Naive B cell (primary cell): ENCODE data around the gene RPL10A. TPM values are rescaled to one million over a fixed set of nuclear protein-coding genes. Genes with fewer than 3 reads are reported as not detected.
"Not testable (repeated sequence)": the region's sequence is repeated elsewhere in the genome, so short reads cannot be mapped to it uniquely, and the experiment has no call there.

ENCODE experiments used
- ATAC-seq, 2 donors: fragments of 150-1000 bp; cut with Tn5 transposase; 2 replicates each; pipeline ENCODE4 v1.10.0; 2021; ENCODE audit warnings: low read depth in 2 of 2, mild to moderate bottlenecking in 2 of 2, moderate library complexity in 2 of 2
- DNase-seq: peaks from one replicate; pipeline ENCODE4 v3.0.0; 2022
- H3K27ac Mint-ChIP-seq, 6 donors: one replicate each; pipeline ENCODE4 v1.8.0; 2020 to 2022; ENCODE audit warnings: mild to moderate bottlenecking in 6 of 6, mixed read lengths in 6 of 6, moderate library complexity in 5 of 6, inconsistent platforms in 2 of 6
- H3K27me3 Mint-ChIP-seq, 3 donors: one replicate each; pipeline ENCODE4 v1.8.0; 2021 to 2022; ENCODE audit warnings: mixed read lengths in 3 of 3, mild to moderate bottlenecking in 1 of 3
- H3K36me3 Mint-ChIP-seq, 2 donors: one replicate each; pipeline ENCODE4 v1.8.0; 2020 to 2022; ENCODE audit warnings: mixed read lengths in 2 of 2, inconsistent platforms in 1 of 2, mild to moderate bottlenecking in 1 of 2
- H3K4me1 Mint-ChIP-seq, 3 donors: one replicate each; pipeline ENCODE4 v1.8.0; 2020 to 2022; ENCODE audit warnings: mixed read lengths in 3 of 3, inconsistent platforms in 1 of 3, mild to moderate bottlenecking in 1 of 3, moderate library complexity in 1 of 3
- H3K4me3 Mint-ChIP-seq, 8 donors: one replicate each; pipeline ENCODE4 v1.8.0; 2020 to 2022; ENCODE audit warnings: mild to moderate bottlenecking in 8 of 8, mixed read lengths in 8 of 8, moderate library complexity in 8 of 8, inconsistent platforms in 2 of 8
- H3K9me3 Mint-ChIP-seq, 7 donors: one replicate each; pipeline ENCODE4 v1.8.0; 2020 to 2022; ENCODE audit warnings: mixed read lengths in 7 of 7, mild to moderate bottlenecking in 5 of 7, inconsistent platforms in 2 of 7, moderate library complexity in 1 of 7
- polyA plus RNA-seq, 6 donors: library from polyadenylated mRNA; unstranded; fragments of 300-500 nt; fragmentation: Illumina TruSeq; gene quantifications; one replicate each; pipeline ENCODE4 v1.2.3, GENCODE V29; 2021; ENCODE audit warnings: low read depth in 6 of 6

RPL10A gene
- polyA plus RNA-seq, 6 donors from 2014 or later = 756 to 1,303 (median 1,016) TPM

DNA sequence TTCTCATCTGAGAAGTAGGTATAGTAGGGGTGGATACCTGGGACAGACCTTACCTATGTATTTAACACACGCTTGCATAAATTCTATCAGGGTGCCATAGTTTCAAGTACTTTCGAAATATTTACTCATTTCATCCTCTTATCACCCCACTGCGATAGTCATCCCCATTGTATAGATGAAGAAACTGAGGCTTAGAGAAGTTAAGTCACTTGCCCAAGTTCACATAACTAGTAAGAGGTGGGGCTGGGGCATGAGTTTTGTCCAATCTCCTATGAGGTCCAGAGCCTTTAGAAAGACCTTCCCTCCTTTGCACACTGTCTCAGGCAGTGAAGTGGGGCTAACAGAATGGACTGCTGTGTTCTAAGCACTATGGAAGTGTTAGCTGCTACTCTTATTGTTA, 38.3 kb downstream of the RPL10A start:
- Mint-ChIP-seq H3K36me3 (no peaks in the 10 kb centered on the region), H3K27ac (no peak overlapping the region), H3K27me3 (peaks cover 42 to 61% (median 55%) of the 10 kb centered on the region in 3 donors), H3K4me1 (peaks cover 0 to 20% (median 4%) of the 10 kb centered on the region in 3 donors), H3K9me3 (peaks cover 0 to 4% (median 0%) of the 10 kb centered on the region in 7 donors), H3K4me3 (no peak overlapping the region)
- ATAC-seq = no peak
- DNase-seq = no peak

DNA sequence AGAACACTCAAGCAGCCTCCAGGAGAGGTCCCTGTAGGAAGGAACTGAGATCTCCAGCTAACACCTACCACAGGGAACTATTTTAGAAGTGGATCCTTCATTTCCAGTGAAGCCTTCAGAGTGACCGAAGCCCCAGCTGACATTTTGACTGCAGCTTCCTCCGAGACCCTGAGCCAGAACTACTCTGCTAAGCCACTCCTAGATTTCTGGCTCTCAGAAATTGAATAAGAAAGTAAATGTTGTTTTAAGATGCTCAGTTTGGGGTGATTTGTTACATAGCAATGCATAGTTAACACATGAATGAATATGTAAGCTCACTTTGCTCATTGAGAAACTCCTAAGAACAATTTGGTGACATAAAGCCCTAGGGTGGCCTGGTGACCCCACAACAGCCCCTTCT, 39.0 kb downstream of the RPL10A start:
- Mint-ChIP-seq H3K36me3 (no peaks in the 10 kb centered on the region), H3K27me3 (peaks cover 38 to 62% (median 53%) of the 10 kb centered on the region in 3 donors), H3K27ac (peak overlapping the region in 1 of 6 donors; percentile 57), H3K4me3 (no peak overlapping the region), H3K9me3 (peaks cover 0 to 4% (median 0%) of the 10 kb centered on the region in 7 donors), H3K4me1 (peaks cover 0 to 27% (median 6%) of the 10 kb centered on the region in 3 donors)
- ATAC-seq (no peak), DNase-seq (no peak)

DNA sequence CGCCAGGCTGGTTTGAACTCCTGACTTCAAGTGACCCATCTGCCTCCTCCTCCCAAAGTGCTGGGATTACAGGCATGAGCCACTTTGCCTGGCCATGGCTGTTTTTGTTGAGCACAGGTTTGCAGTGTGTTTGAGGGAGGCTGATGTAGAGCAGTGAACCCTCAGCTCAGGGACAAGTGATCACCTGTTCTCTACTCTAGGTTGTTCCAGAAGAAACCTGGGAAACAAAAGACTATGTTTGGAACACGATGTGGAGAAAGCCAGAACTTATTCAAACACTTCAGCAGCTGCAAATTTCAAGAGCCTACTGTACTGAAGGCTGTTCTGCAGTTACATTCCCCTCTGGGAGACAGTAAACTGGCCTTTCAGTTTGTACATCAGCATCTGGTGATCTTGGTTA, 39.8 kb downstream of the RPL10A start:
- H3K9me3 Mint-ChIP-seq = peaks cover 0 to 4% (median 0%) of the 10 kb centered on the region in 7 donors
- no peaks in the 10 kb centered on the region for H3K36me3 Mint-ChIP-seq

DNA sequence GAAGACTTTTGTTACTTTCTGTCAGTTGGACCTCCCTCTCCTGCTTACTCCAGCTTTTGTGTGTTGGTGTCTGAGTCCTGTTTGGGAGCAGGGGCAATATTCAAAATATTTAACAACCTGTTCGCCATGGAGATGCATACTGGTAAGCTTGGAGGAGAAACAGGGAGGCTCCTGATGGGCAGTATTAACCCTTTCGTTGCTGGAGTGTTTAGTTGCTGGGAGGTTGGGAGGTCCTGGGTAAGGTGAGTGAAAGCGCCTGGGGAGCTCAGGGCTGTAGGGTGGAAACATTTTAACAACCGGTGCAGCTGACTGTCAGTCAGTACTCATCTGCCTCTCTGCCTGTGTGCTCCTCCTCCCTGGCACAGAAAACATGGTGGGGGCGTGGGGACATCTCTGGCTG, 40.3 kb downstream of the RPL10A start:
- no peak for DNase-seq
- Mint-ChIP-seq H3K27me3 (peaks cover 30 to 62% (median 60%) of the 10 kb centered on the region in 3 donors), H3K27ac (no peak overlapping the region), H3K9me3 (peaks cover 0 to 4% (median 0%) of the 10 kb centered on the region in 7 donors), H3K4me3 (no peak overlapping the region), H3K36me3 (no peaks in the 10 kb centered on the region), H3K4me1 (peaks cover 0 to 29% (median 9%) of the 10 kb centered on the region in 3 donors)
- no peak for ATAC-seq

More for the DNA sequence above, 39.8 kb downstream of the RPL10A start:
- ATAC-seq = no peak
- H3K4me3 Mint-ChIP-seq = no peak overlapping the region
- peaks cover 34 to 64% (median 60%) of the 10 kb centered on the region in 3 donors for H3K27me3 Mint-ChIP-seq
- DNase-seq = no peak
- peaks cover 0 to 29% (median 9%) of the 10 kb centered on the region in 3 donors for H3K4me1 Mint-ChIP-seq
- H3K27ac Mint-ChIP-seq = no peak overlapping the region

DNA sequence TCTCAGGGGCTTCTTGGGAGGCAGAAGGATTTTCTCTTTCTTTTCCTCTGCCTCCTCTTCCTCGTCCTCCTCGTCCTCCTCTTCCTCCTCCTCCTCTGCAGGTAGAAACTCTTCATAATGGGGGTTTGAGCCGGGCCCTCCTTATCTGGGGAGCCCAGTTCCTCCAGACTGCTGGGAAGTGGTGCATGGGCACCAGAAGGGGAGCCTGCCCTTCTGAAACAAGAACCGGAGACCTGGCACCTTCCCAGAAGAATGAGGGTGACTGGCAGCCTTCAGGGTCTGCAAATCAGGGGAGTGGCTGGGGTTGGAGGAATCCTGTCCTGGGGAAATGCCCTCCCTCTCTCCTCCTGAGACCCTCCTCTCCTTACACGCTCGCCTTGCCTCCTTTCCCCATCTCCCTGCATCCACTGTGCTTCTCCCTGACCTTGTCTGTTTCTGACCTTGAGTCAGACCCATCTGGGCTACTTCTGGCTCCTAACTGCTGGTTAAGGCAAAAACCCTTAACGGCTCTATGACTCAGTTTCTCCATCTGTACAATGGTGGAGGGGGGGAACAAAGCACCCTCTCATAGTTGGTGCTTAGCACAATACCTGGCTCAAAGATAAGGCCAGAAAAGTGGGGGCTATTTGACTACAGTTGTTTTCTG, 42.8 kb downstream of the RPL10A start:
- Mint-ChIP-seq H3K9me3 (peaks cover 0 to 4% (median 0%) of the 10 kb centered on the region in 7 donors), H3K27ac (no peak overlapping the region), H3K27me3 (peaks cover 34 to 67% (median 50%) of the 10 kb centered on the region in 3 donors), H3K36me3 (no peaks in the 10 kb centered on the region), H3K4me1 (peaks cover 0 to 29% (median 9%) of the 10 kb centered on the region in 3 donors), H3K4me3 (no peak overlapping the region)
- ATAC-seq (no peak), DNase-seq (no peak)

DNA sequence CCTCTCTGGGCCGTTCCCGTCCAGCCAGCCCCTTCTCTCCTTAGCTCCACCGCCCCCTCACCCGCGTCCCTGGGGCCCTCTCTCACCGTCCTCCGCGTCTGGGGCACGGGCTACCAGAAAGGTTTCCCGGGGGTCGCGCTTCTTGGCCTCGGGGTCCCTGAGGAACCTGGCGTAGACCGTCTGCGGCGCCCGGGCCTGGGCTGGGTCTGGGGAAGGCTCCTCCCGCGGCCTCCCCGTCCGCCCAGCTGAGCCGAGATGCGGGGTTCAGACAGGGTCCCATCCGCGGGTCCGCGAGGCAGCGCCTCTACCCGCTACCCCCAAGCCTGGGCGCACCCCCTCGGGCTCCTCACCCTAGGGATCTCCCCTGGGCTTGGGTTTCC, 43.4 kb downstream of the RPL10A start:
- Mint-ChIP-seq H3K4me3 (peak overlapping the region in 2 of 8 donors; percentile 38 to 47), H3K4me1 (peaks cover 0 to 29% (median 9%) of the 10 kb centered on the region in 3 donors), H3K27me3 (peaks cover 29 to 62% (median 50%) of the 10 kb centered on the region in 3 donors), H3K9me3 (peaks cover 0 to 4% (median 0%) of the 10 kb centered on the region in 7 donors), H3K36me3 (no peaks in the 10 kb centered on the region), H3K27ac (peak overlapping the region in 1 of 6 donors; percentile 66)
- ATAC-seq = no peak
- no peak for DNase-seq

DNA sequence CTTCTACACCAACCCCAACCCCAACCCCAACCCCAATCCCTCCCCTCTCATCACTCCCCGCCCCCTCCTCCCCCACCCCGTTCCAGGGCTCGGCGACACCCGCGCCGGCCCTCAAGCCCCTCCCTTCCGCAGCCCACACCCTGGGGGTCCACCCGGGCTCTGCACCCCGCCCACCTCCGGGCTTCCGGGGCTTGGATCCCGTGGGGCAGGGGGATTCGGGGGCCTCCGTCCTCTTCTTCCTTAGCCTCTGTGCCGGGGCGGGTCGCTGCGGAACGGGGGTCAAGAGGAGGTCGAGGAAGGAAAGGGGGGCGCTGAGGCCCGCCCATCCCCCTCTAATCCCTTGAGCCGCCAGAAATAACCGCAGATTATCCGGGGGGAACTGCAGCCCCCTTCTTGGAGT, 43.8 kb downstream of the RPL10A start:
- peaks cover 0 to 4% (median 0%) of the 10 kb centered on the region in 7 donors for H3K9me3 Mint-ChIP-seq
- H3K27ac Mint-ChIP-seq = peak overlapping the region in 2 of 6 donors; percentile 65 to 66
- no peaks in the 10 kb centered on the region for H3K36me3 Mint-ChIP-seq
- no peak for ATAC-seq
- peak overlapping the region in 4 of 8 donors; percentile 15 to 51 (median 30) for H3K4me3 Mint-ChIP-seq
- DNase-seq = no peak
- H3K27me3 Mint-ChIP-seq = peaks cover 29 to 58% (median 50%) of the 10 kb centered on the region in 3 donors
- H3K4me1 Mint-ChIP-seq = peaks cover 0 to 29% (median 9%) of the 10 kb centered on the region in 3 donors

DNA sequence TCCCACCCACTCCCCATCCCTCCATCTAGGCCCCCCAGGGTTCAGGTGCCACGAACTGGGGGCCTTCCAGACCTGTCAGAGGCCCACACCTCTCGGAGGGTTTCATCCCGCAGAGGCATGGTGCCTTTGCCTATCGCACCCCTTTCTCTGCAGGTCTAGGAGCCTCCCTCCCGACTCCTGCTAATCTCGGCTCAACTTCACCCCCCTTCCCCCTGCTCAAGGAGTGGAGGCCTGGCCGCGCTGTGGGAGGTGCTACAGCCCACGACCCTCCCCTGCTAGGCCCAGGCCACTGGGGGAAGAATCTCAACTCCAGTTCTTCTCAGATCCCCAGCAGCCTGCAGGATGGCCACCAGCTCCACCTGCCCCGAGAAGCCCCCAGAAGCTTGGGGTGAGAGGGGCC, 44.5 kb downstream of the RPL10A start, which contains the start of gene TULP1:
Gene TULP1, minus strand, starts transcription at position 157 of the 400 bp plus-strand sequence. Its CDS starts 38 bp downstream, at position 119.
- Mint-ChIP-seq H3K4me1 (peaks cover 0 to 29% (median 9%) of the 10 kb centered on the region in 3 donors), H3K27ac (peak within 1 kb of the TSS in 2 of 6 donors; percentile 65 to 66), H3K9me3 (peaks cover 0 to 2% (median 0%) of the 10 kb centered on the region in 7 donors), H3K36me3 (no peaks in the 10 kb centered on the region), H3K4me3 (peak within 1 kb of the TSS in 6 of 8 donors; percentile 15 to 53 (median 37)), H3K27me3 (peaks cover 29 to 55% (median 50%) of the 10 kb centered on the region in 3 donors)
- no peak for ATAC-seq
- DNase-seq = no peak

DNA sequence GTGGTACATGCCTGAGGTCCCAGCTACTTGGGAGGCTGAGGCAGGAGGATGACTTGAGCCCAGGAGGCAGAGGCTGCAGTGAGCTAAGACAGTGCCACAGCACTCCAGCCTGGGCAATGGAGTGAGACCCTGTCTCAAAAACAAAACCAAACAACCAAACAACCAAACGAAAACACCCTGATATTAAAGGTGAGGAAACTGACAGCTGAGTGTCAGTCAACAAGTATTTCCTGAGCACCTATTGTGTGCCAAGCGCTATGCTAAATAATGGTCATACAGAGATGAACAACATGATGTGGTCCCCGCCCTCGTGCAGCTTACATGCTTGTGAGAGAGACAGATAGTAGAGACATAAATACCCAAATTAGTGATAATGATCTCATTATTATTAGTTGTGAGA, 46.4 kb downstream of the RPL10A start:
- H3K4me3 Mint-ChIP-seq = no peak overlapping the region

DNA sequence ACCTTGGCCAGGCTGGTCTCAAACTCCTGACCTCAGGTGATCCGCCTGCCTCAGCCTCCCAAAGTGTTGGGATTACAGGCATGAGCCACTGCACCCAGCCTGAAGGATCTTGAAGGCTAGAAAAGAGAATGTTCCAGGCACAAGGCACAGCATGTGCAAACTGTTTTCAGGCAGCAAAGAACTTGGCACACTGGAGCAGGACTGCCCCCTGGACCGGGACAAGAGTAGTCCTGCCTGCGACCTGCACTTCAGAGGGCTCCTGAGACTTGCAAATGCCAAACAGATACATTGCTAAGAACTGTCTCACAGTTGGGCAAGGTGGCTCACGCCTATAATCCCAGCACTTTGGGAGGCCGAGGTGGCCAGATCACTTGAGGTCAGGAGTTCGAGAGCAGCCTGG, 47.7 kb downstream of the RPL10A start:
- H3K27me3 Mint-ChIP-seq = peaks cover 15 to 27% (median 22%) of the 10 kb centered on the region in 3 donors
- H3K9me3 Mint-ChIP-seq, H3K27ac Mint-ChIP-seq, ATAC-seq, H3K4me3 Mint-ChIP-seq, DNase-seq, H3K36me3 Mint-ChIP-seq: not testable (repeated sequence)
- peaks cover 0 to 15% (median 5%) of the 10 kb centered on the region in 3 donors for H3K4me1 Mint-ChIP-seq

More for the DNA sequence above, 46.4 kb downstream of the RPL10A start:
- Mint-ChIP-seq H3K4me1 (peaks cover 0 to 21% (median 5%) of the 10 kb centered on the region in 3 donors), H3K27me3 (peaks cover 23 to 41% (median 36%) of the 10 kb centered on the region in 3 donors), H3K36me3 (no peaks in the 10 kb centered on the region), H3K27ac (no peak overlapping the region), H3K9me3 (no peaks in the 10 kb centered on the region)
- no peak for DNase-seq
- ATAC-seq = no peak

DNA sequence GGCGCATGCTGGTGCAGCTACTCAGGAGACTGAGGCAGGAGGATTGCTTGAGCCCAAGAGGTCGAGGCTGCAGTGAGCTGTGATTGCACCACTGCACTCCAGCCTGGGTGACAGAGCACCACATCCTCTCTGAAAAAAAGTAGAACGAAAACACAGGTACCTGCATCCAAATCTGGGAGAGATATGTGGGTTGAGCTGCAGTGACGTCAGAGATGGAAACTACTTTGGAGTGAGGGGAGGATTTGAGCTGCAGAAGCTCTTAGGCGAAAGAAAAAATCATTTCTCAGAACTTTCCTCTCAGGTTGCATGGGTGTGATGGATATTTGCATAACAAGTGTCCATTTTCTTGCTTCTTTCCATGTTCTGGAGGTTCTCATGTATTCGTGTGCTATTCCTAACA, 48.5 kb downstream of the RPL10A start:
- peaks cover 10 to 21% (median 15%) of the 10 kb centered on the region in 3 donors for H3K27me3 Mint-ChIP-seq
- no peaks in the 10 kb centered on the region for H3K9me3 Mint-ChIP-seq
- no peak overlapping the region for H3K27ac Mint-ChIP-seq
- DNase-seq (no peak), ATAC-seq (no peak)
- H3K4me1 Mint-ChIP-seq = peaks cover 0 to 7% (median 5%) of the 10 kb centered on the region in 3 donors
- H3K4me3 Mint-ChIP-seq = no peak overlapping the region
- no peaks in the 10 kb centered on the region for H3K36me3 Mint-ChIP-seq

DNA sequence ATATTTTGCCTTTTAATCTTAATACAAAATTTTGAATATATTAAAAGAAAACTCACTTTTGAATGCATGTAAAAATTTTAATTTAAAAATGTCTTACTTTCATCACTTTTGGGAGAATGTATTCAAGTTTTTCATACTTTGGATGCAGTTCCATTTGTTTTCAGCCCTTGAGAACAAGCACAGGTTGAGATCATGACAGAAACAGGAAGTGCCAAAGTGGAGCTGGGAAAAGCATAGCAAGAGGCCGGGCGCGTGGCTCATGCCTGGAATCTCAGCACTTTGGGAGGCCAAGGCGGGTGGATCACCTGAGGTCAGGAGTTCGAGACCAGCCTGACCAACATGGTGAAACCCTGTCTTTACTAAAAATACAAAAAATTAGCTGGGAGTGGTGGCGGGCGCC, 49.8 kb downstream of the RPL10A start:
- DNase-seq, H3K36me3 Mint-ChIP-seq, H3K4me1 Mint-ChIP-seq, H3K4me3 Mint-ChIP-seq, H3K27ac Mint-ChIP-seq, H3K9me3 Mint-ChIP-seq, ATAC-seq, H3K27me3 Mint-ChIP-seq: not testable (repeated sequence)

DNA sequence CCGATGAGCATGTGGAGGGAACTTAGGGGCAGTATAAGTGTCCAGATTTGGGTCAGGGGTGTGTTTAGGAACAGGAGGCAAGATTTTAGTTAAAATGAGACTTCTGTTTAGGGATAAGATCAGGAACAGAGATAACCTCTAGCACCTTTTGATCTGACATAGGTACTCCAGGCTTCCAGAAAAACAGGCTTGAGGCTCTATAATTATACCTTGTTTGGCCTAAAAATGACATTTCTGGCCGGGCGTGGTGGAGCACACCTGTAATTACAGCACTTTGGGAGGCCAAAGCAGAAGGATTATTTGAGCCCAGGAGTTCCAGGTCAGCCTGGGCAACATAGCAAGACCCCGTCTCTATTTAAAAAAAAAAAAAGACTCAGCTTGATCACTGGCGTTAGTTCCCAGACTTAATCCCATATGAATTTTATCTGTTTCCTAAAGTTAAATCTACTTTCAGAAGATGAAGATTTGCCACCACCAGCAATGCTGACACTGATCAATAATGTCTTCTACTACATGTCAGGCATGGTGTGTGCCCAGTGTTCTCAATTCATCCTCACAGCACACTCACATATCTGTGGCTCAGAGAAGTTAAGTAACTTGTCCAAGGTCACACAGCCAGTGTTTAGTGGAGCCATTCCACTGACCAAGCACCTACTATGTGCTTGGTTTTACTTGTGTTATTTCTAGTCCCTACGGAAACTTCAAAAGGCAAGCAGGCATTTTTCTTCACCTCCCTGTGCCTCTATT, 50.5 kb downstream of the RPL10A start:
- DNase-seq (no peak), ATAC-seq (no peak)
- peaks cover 0 to 11% (median 7%) of the 10 kb centered on the region in 3 donors for H3K4me1 Mint-ChIP-seq
- no peaks in the 10 kb centered on the region for H3K36me3 Mint-ChIP-seq
- no peak overlapping the region for H3K27ac Mint-ChIP-seq
- no peak overlapping the region for H3K4me3 Mint-ChIP-seq
- H3K27me3 Mint-ChIP-seq = peaks cover 0 to 10% (median 7%) of the 10 kb centered on the region in 3 donors
- no peaks in the 10 kb centered on the region for H3K9me3 Mint-ChIP-seq
